ENCODE data around the gene CLCN2.

Gene CLCN2

GRCh38 chr3:184384856-184385422 is 23.5 kb upstream of the CLCN2 start:
- H3K4me1 Mint-ChIP-seq, result peaks cover 10 to 19% of the 10 kb centered on the region in 2 donors
- H3K36me3 Mint-ChIP-seq, result no peaks in the 10 kb centered on the region
- no peak overlapping the region for H3K27ac Mint-ChIP-seq
- no peak for DNase-seq
- no peak for ATAC-seq (replicated peaks)
- no peak overlapping the region for H3K4me3 Mint-ChIP-seq
- H3K27me3 Mint-ChIP-seq, result peaks cover 69 to 78% of the 10 kb centered on the region in 2 donors
- no peaks in the 10 kb centered on the region for H3K9me3 Mint-ChIP-seq

GRCh38 chr3:184384342-184384741 is 22.9 kb upstream of the CLCN2 start:
- ATAC-seq (replicated peaks) (no peak), DNase-seq (no peak)
- no peak overlapping the region for H3K4me3 Mint-ChIP-seq
- H3K4me1 Mint-ChIP-seq, result peaks cover 12 to 19% of the 10 kb centered on the region in 2 donors
- no peaks in the 10 kb centered on the region for H3K9me3 Mint-ChIP-seq
- no peaks in the 10 kb centered on the region for H3K36me3 Mint-ChIP-seq
- H3K27me3 Mint-ChIP-seq, result peaks cover 65 to 75% of the 10 kb centered on the region in 2 donors
- no peak overlapping the region for H3K27ac Mint-ChIP-seq

- Mint-ChIP-seq H3K4me3 (no peak overlapping the region), H3K9me3 (no peaks in the 10 kb centered on the region), H3K36me3 (no peaks in the 10 kb centered on the region), H3K27ac (no peak overlapping the region), H3K4me1 (peaks cover 13 to 19% of the 10 kb centered on the region in 2 donors), H3K27me3 (peaks cover 66 to 77% of the 10 kb centered on the region in 2 donors)
- DNase-seq, result no peak
- no peak for ATAC-seq (replicated peaks)
Observed at GRCh38 chr3:184383033-184383740, 21.8 kb upstream of the CLCN2 start.

GRCh38 chr3:184382326-184383032 is 21.1 kb upstream of the CLCN2 start:
- no peak for DNase-seq
- Mint-ChIP-seq H3K9me3 (no peaks in the 10 kb centered on the region), H3K4me1 (peaks cover 13 to 19% of the 10 kb centered on the region in 2 donors), H3K4me3 (no peak overlapping the region), H3K27me3 (peaks cover 71 to 81% of the 10 kb centered on the region in 2 donors), H3K36me3 (no peaks in the 10 kb centered on the region), H3K27ac (no peak overlapping the region)
- ATAC-seq (replicated peaks), result no peak

- peak overlapping the region; percentile 64 to 74 for H3K4me3 Mint-ChIP-seq
- no peaks in the 10 kb centered on the region for H3K36me3 Mint-ChIP-seq
- H3K9me3 Mint-ChIP-seq, result no peaks in the 10 kb centered on the region
- peaks cover 13 to 19% of the 10 kb centered on the region in 2 donors for H3K4me1 Mint-ChIP-seq
- H3K27ac Mint-ChIP-seq, result peak overlapping the region; percentile 31
- H3K27me3 Mint-ChIP-seq, result peaks cover 73 to 87% of the 10 kb centered on the region in 2 donors
- peak; percentile 48 to 50 for ATAC-seq (replicated peaks)
- DNase-seq, result no peak
Observed at GRCh38 chr3:184381261-184382224, 20.1 kb upstream of the CLCN2 start.

- Mint-ChIP-seq H3K27me3 (peaks cover 70 to 87% of the 10 kb centered on the region in 2 donors), H3K4me3 (peak overlapping the region; percentile 64 to 74), H3K27ac (peak overlapping the region; percentile 31), H3K4me1 (peaks cover 13 to 19% of the 10 kb centered on the region in 2 donors), H3K36me3 (no peaks in the 10 kb centered on the region), H3K9me3 (no peaks in the 10 kb centered on the region)
- DNase-seq (no peak), ATAC-seq (replicated peaks) (peak; percentile 38 to 57)
Observed at GRCh38 chr3:184380627-184381260, 19.3 kb upstream of the CLCN2 start.

- no peak overlapping the region for H3K4me3 Mint-ChIP-seq
- DNase-seq (no peak), ATAC-seq (replicated peaks) (peak; percentile 19 to 45)
Observed at GRCh38 chr3:184380185-184380626, 18.8 kb upstream of the CLCN2 start.

GRCh38 chr3:184379358-184380184 is 18.2 kb upstream of the CLCN2 start, which contains the start of gene CHRD:
CHRD (plus strand) TSS chr3:184380054; CDS start chr3:184380319, 265 bp downstream.
- Mint-ChIP-seq H3K27me3 (peaks cover 67 to 86% of the 10 kb centered on the region in 2 donors), H3K27ac (no peak within 1 kb of the TSS), H3K4me1 (peaks cover 13 to 19% of the 10 kb centered on the region in 2 donors), H3K36me3 (no peaks in the 10 kb centered on the region), H3K4me3 (peak within 1 kb of the TSS; percentile 70 to 74), H3K9me3 (no peaks in the 10 kb centered on the region)
- ATAC-seq (replicated peaks), result peak in 1 of 2 donors; percentile 3
- no peak for DNase-seq

More at GRCh38 chr3:184380185-184380626, 18.8 kb upstream of the CLCN2 start:
- peaks cover 13 to 19% of the 10 kb centered on the region in 2 donors for H3K4me1 Mint-ChIP-seq
- no peaks in the 10 kb centered on the region for H3K36me3 Mint-ChIP-seq
- no peak overlapping the region for H3K27ac Mint-ChIP-seq
- no peaks in the 10 kb centered on the region for H3K9me3 Mint-ChIP-seq
- H3K27me3 Mint-ChIP-seq, result peaks cover 72 to 90% of the 10 kb centered on the region in 2 donors

GRCh38 chr3:184378651-184379357 is 17.4 kb upstream of the CLCN2 start:
- Mint-ChIP-seq H3K4me3 (peak overlapping the region; percentile 63 to 70), H3K27ac (no peak overlapping the region), H3K9me3 (no peaks in the 10 kb centered on the region), H3K36me3 (no peaks in the 10 kb centered on the region), H3K4me1 (peaks cover 13 to 19% of the 10 kb centered on the region in 2 donors), H3K27me3 (peaks cover 62 to 79% of the 10 kb centered on the region in 2 donors)
- ATAC-seq (replicated peaks) (no peak), DNase-seq (no peak)

- Mint-ChIP-seq H3K27ac (no peak within 1 kb of the TSS), H3K4me3 (peak within 1 kb of the TSS; percentile 63 to 70), H3K4me1 (peaks cover 13 to 19% of the 10 kb centered on the region in 2 donors), H3K27me3 (peaks cover 57 to 71% of the 10 kb centered on the region in 2 donors), H3K9me3 (no peaks in the 10 kb centered on the region), H3K36me3 (no peaks in the 10 kb centered on the region)
- ATAC-seq (replicated peaks) (no peak), DNase-seq (no peak)
Observed at GRCh38 chr3:184377882-184378445, 16.6 kb upstream of the CLCN2 start, which contains the start of gene THPO. THPO (minus strand) TSS chr3:184378207; CDS start chr3:184376259, 1,948 bp downstream.

GRCh38 chr3:184377374-184377773 is 16.0 kb upstream of the CLCN2 start:
- H3K27ac Mint-ChIP-seq, result no peak overlapping the region

More at GRCh38 chr3:184377374-184377773, 16.0 kb upstream of the CLCN2 start:
- Mint-ChIP-seq H3K4me1 (peaks cover 13 to 18% of the 10 kb centered on the region in 2 donors), H3K9me3 (no peaks in the 10 kb centered on the region), H3K27me3 (peaks cover 51 to 65% of the 10 kb centered on the region in 2 donors), H3K4me3 (no peak overlapping the region), H3K36me3 (no peaks in the 10 kb centered on the region)
- ATAC-seq (replicated peaks) (no peak), DNase-seq (no peak)
